Vagina (tissue), 2 donors: ENCODE results near the gene MEIOC. TPM values are rescaled to one million over a fixed set of nuclear protein-coding genes. Genes with fewer than 3 reads are reported as not detected.

ENCODE experiments used
- DNase-seq, 2 donors: peaks; one replicate each; pipeline ENCODE4 v3.0.0-alpha.2; 2017; ENCODE audit errors: extremely low spot score in 2 of 2
- H3K27ac ChIP-seq: fragments of 200-600 bp; sonication (generic); one replicate; pipeline ENCODE4 v1.5.1; 2019
- H3K27me3 ChIP-seq: fragments of 200-600 bp; sonication (generic); one replicate; pipeline ENCODE4 v1.5.1; 2019
- H3K36me3 ChIP-seq, 2 donors: fragments of 200-600 bp; sonication (generic); one replicate each; pipeline ENCODE4 v1.5.1; 2017 to 2019
- H3K4me1 ChIP-seq: fragments of 200-600 bp; sonication (generic); one replicate; pipeline ENCODE4 v1.5.1; 2019
- H3K4me3 ChIP-seq, 2 donors: fragments of 200-600 bp; sonication (generic); 1 replicate in 1 of 2; 2 replicates in 1 of 2; pipeline ENCODE4 v1.5.1; 2016 to 2019
- H3K9me3 ChIP-seq: fragments of 200-600 bp; sonication (generic); one replicate; pipeline ENCODE4 v1.5.1; 2019
- CTCF ChIP-seq, 3 experiments: fragments of 450-650 bp in 2 of 3; fragments of 200-600 bp in 1 of 3; sonication (generic) in 1 of 3; IDR thresholded peaks; one replicate each; pipeline ENCODE4 v1.5.1; 2017 to 2019; ENCODE audit warnings: antibody characterized with exemption in 3 of 3, mild to moderate bottlenecking in 2 of 3, moderate library complexity in 2 of 3
- POLR2A ChIP-seq, 2 donors: fragments of 450-650 bp; IDR thresholded peaks; one replicate each; pipeline ENCODE4 v1.6.1; 2017; ENCODE audit warnings: antibody characterized with exemption in 2 of 2, mild to moderate bottlenecking in 2 of 2, moderate library complexity in 2 of 2
- POLR2AphosphoS5 ChIP-seq, 2 donors: sonication (generic); formaldehyde crosslinking; IDR thresholded peaks; one replicate each; pipeline ENCODE4 v1.9.0; 2017; ENCODE audit warnings: antibody characterized with exemption in 2 of 2, mild to moderate bottlenecking in 2 of 2, low read depth in 1 of 2; ENCODE audit not compliant: insufficient read depth in 1 of 2
- intact Hi-C: fragments of 100-400 bp; cut with DNase I; formaldehyde crosslinking; loops from one replicate; pipeline ENCODE4 v1.15.1; 2023
- total RNA-seq: library from RNA; depleted of rRNA; stranded (reverse); fragments of >200 nt; gene quantifications from one replicate; pipeline ENCODE4 v1.2.3, GENCODE V29; 2016

MEIOC gene
- total RNA-seq, 1 donor from 2014 or later: not detected

GRCh38 chr17:44627513-44628242 lies 28.6 kb upstream of the MEIOC start:
- H3K27me3 ChIP-seq: no peaks in the 10 kb centered on the region
- TF ChIP-seq CTCF (IDR thresholded peaks at IDR 0.05): no peak
- no peak for TF ChIP-seq POLR2A (IDR thresholded peaks at IDR 0.05)
- TF ChIP-seq POLR2AphosphoS5 (IDR thresholded peaks at IDR 0.05; ENCODE audit: insufficient read depth in 1 of 2, low read depth in 1 of 2): no peak
- no peak overlapping the region for H3K27ac ChIP-seq
- DNase-seq: no peak
- H3K9me3 ChIP-seq: no peaks in the 10 kb centered on the region
- intact Hi-C loops: no loop called here
- no peaks in the 10 kb centered on the region for H3K36me3 ChIP-seq
- H3K4me3 ChIP-seq: no peak overlapping the region
- H3K4me1 ChIP-seq: no peaks in the 10 kb centered on the region

- no peaks in the 10 kb centered on the region for H3K27me3 ChIP-seq
- no peaks in the 10 kb centered on the region for H3K4me1 ChIP-seq
- TF ChIP-seq POLR2AphosphoS5 (IDR thresholded peaks at IDR 0.05; ENCODE audit: insufficient read depth in 1 of 2, low read depth in 1 of 2): no peak
- TF ChIP-seq CTCF (IDR thresholded peaks at IDR 0.05): no peak
- no peak for TF ChIP-seq POLR2A (IDR thresholded peaks at IDR 0.05)
- intact Hi-C loops: no loop called here
- peak overlapping the region in 1 of 2 donors; percentile 25 for H3K4me3 ChIP-seq
- H3K9me3 ChIP-seq: no peaks in the 10 kb centered on the region
- H3K27ac ChIP-seq: peak overlapping the region; percentile 6
- no peak for DNase-seq
- H3K36me3 ChIP-seq: no peaks in the 10 kb centered on the region
Observed at GRCh38 chr17:44628243-44629188, 27.8 kb upstream of the MEIOC start.

GRCh38 chr17:44629314-44629713 lies 27.0 kb upstream of the MEIOC start:
- H3K9me3 ChIP-seq: no peaks in the 10 kb centered on the region
- intact Hi-C loops: no loop called here
- H3K4me3 ChIP-seq: no peak overlapping the region
- no peaks in the 10 kb centered on the region for H3K4me1 ChIP-seq
- no peak for DNase-seq
- H3K27ac ChIP-seq: no peak overlapping the region
- H3K36me3 ChIP-seq: no peaks in the 10 kb centered on the region
- TF ChIP-seq CTCF (IDR thresholded peaks at IDR 0.05) (no peak), POLR2A (IDR thresholded peaks at IDR 0.05) (no peak), POLR2AphosphoS5 (IDR thresholded peaks at IDR 0.05; ENCODE audit: insufficient read depth in 1 of 2, low read depth in 1 of 2) (no peak)
- no peaks in the 10 kb centered on the region for H3K27me3 ChIP-seq

DNA sequence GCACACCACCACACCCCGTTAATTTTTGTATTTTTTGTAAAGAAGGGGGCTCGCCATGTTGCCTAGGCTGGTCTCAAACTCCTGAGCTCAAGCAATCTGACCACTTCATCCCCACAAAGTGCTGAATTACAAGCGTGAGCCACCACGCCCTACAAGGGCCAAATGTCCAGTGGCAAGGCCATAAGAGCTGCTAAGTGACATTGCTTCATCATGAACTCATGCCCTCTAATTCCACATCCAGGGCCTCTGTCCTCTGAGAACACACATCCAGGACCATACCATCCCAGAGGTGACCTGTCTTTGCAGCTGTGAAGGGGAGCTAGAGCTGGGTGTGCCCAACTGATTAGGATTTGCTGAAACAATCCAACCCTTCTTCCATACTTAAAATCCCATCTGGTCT lies 25.6 kb upstream of the MEIOC start:
- intact Hi-C loops: loop anchor here (5.0 kb wide), 1 partner anchor 83 kb away; no protein-coding TSS in a partner anchor
- Histone ChIP-seq H3K4me1 (no peaks in the 10 kb centered on the region), H3K36me3 (no peaks in the 10 kb centered on the region), H3K9me3 (no peaks in the 10 kb centered on the region), H3K4me3 (no peak overlapping the region), H3K27me3 (no peaks in the 10 kb centered on the region), H3K27ac (no peak overlapping the region)
- no peak for TF ChIP-seq POLR2A (IDR thresholded peaks at IDR 0.05)
- TF ChIP-seq POLR2AphosphoS5 (IDR thresholded peaks at IDR 0.05; ENCODE audit: insufficient read depth in 1 of 2, low read depth in 1 of 2): no peak
- TF ChIP-seq CTCF (IDR thresholded peaks at IDR 0.05): no peak
- no peak for DNase-seq
